HEK293 (cell line): ENCODE measurements around the gene AIFM3.

Experiments used
- CTCF ChIA-PET: fragments of 350-600 bp; formaldehyde crosslinking; extraction: SDS; loops from one replicate; lab custom pipeline; 2021; ENCODE audit warnings: antibody characterized with exemption; lab: Yijun Ruan, JAX
- POLR2A ChIA-PET: fragments of 300-600 bp; formaldehyde crosslinking; extraction: SDS; loops from one replicate; lab custom pipeline; 2020; ENCODE audit warnings: antibody characterized with exemption, inconsistent platforms; lab: Yijun Ruan, JAX
- H3K27ac ChIP-seq: fragments of 200-500 bp; sonication (Bioruptor generic); 2 replicates; pipeline ENCODE4 v1.5.1; 2014; ENCODE audit warnings: low read depth, low read length, control low read depth, inconsistent platforms; ENCODE audit errors: extremely low read depth
- H3K36me3 ChIP-seq, 2 experiments: fragments of 200-500 bp in 1 of 2; sonication (Bioruptor generic) in 1 of 2; 1 replicate in 1 of 2; 2 replicates in 1 of 2; pipeline ENCODE4 v1.5.1; 2014 to 2017; ENCODE audit warnings: inconsistent platforms in 2 of 2, low read length in 2 of 2; ENCODE audit not compliant: control insufficient read depth in 2 of 2, insufficient read depth in 1 of 2
- H3K4me1 ChIP-seq: fragments of 200-500 bp; sonication (Bioruptor generic); 2 replicates; pipeline ENCODE4 v1.5.1; 2014; ENCODE audit warnings: mild to moderate bottlenecking, low read length, inconsistent platforms; ENCODE audit not compliant: control insufficient read depth, insufficient read depth
- H3K4me3 ChIP-seq: 2 replicates; pipeline ENCODE4 v1.5.1; 2011; ENCODE audit warnings: low read depth, mild to moderate bottlenecking, control low read depth, low read length, moderate library complexity
- H3K9me3 ChIP-seq: fragments of 200-500 bp; sonication (Bioruptor generic); 2 replicates; pipeline ENCODE4 v1.5.1; 2014; ENCODE audit warnings: low read depth, low read length, inconsistent platforms; ENCODE audit not compliant: control insufficient read depth, insufficient read depth
- GFI1B ChIP-seq: fragments of 450-650 bp; formaldehyde crosslinking; IDR thresholded peaks from 2 replicates; pipeline ENCODE4 v1.5.1; 2016; ENCODE audit warnings: missing biosample characterization, missing genetic modification characterization
- MYNN ChIP-seq: fragments of 450-650 bp; formaldehyde crosslinking; IDR thresholded peaks from 2 replicates; pipeline ENCODE4 v1.5.1; 2016; ENCODE audit warnings: missing biosample characterization, missing genetic modification characterization, borderline replicate concordance
- MZF1 ChIP-seq: fragments of 450-650 bp; formaldehyde crosslinking; IDR thresholded peaks from 2 replicates; pipeline ENCODE4 v1.5.1; 2017; ENCODE audit warnings: missing biosample characterization, missing genetic modification characterization, borderline replicate concordance
- REST ChIP-seq: fragments of 450-650 bp; formaldehyde crosslinking; IDR thresholded peaks from 2 replicates; pipeline ENCODE4 v1.5.1; 2016; ENCODE audit warnings: missing biosample characterization, missing genetic modification characterization
- SP2 ChIP-seq: fragments of 450-650 bp; formaldehyde crosslinking; IDR thresholded peaks from 2 replicates; pipeline ENCODE4 v1.5.1; 2016; ENCODE audit warnings: missing biosample characterization, missing genetic modification characterization
- ZBTB48 ChIP-seq: fragments of 450-650 bp; formaldehyde crosslinking; IDR thresholded peaks from 2 replicates; pipeline ENCODE4 v1.5.1; 2016; ENCODE audit warnings: missing biosample characterization, missing genetic modification characterization
- ZBTB7A ChIP-seq: fragments of 450-650 bp; formaldehyde crosslinking; IDR thresholded peaks from 2 replicates; pipeline ENCODE4 v1.5.1; 2016; ENCODE audit warnings: low read depth, missing biosample characterization, missing genetic modification characterization
- ZFP69B ChIP-seq: fragments of 450-650 bp; formaldehyde crosslinking; IDR thresholded peaks from 2 replicates; pipeline ENCODE4 v1.5.1; 2016; ENCODE audit warnings: missing biosample characterization, missing genetic modification characterization
- ZIC2 ChIP-seq: fragments of 450-650 bp; formaldehyde crosslinking; IDR thresholded peaks from 2 replicates; pipeline ENCODE4 v1.5.1; 2016; ENCODE audit warnings: missing biosample characterization, missing genetic modification characterization
- ZNF121 ChIP-seq: fragments of 450-650 bp; formaldehyde crosslinking; IDR thresholded peaks from 2 replicates; pipeline ENCODE4 v1.5.1; 2016; ENCODE audit warnings: missing biosample characterization, missing genetic modification characterization
- ZNF16 ChIP-seq: fragments of 450-650 bp; formaldehyde crosslinking; IDR thresholded peaks from 2 replicates; pipeline ENCODE4 v1.5.1; 2016; ENCODE audit warnings: low read depth, missing biosample characterization, missing genetic modification characterization
- ZNF266 ChIP-seq: fragments of 450-650 bp; formaldehyde crosslinking; IDR thresholded peaks from 2 replicates; pipeline ENCODE4 v1.5.1; 2016; ENCODE audit warnings: missing biosample characterization, missing genetic modification characterization, low read depth
- ZNF324 ChIP-seq: fragments of 450-650 bp; formaldehyde crosslinking; IDR thresholded peaks from 2 replicates; pipeline ENCODE4 v1.5.1; 2016; ENCODE audit warnings: missing biosample characterization, missing genetic modification characterization
- ZNF341 ChIP-seq: fragments of 450-650 bp; formaldehyde crosslinking; IDR thresholded peaks from 2 replicates; pipeline ENCODE4; 2016; ENCODE audit warnings: low read depth, missing biosample characterization, missing genetic modification characterization
- ZNF350 ChIP-seq: fragments of 450-650 bp; formaldehyde crosslinking; IDR thresholded peaks from 2 replicates; pipeline ENCODE4 v1.5.0; 2017; ENCODE audit warnings: missing biosample characterization, mild to moderate bottlenecking, missing genetic modification characterization
- ZNF398 ChIP-seq: fragments of 450-650 bp; formaldehyde crosslinking; IDR thresholded peaks from 2 replicates; pipeline ENCODE4 v1.5.1; 2017; ENCODE audit warnings: missing biosample characterization, missing genetic modification characterization
- ZNF664 ChIP-seq: fragments of 450-650 bp; formaldehyde crosslinking; IDR thresholded peaks from 2 replicates; pipeline ENCODE4 v1.5.1; 2016; ENCODE audit warnings: missing biosample characterization, missing genetic modification characterization
- ZNF692 ChIP-seq: fragments of 450-650 bp; formaldehyde crosslinking; IDR thresholded peaks from 2 replicates; pipeline ENCODE4 v1.5.1; 2016; ENCODE audit warnings: missing biosample characterization, missing genetic modification characterization
- ZNF830 ChIP-seq: fragments of 450-650 bp; IDR thresholded peaks from 2 replicates; pipeline ENCODE4 v1.5.0; 2018; ENCODE audit warnings: missing biosample characterization, missing genetic modification characterization, low read depth, mild to moderate bottlenecking, moderate library complexity
- TF ChIP-seq, protein P1 (sequence below): fragments of 450-650 bp; formaldehyde crosslinking; IDR thresholded peaks from 2 replicates; pipeline ENCODE4; 2016; ENCODE audit warnings: missing biosample characterization, missing genetic modification characterization
- TF ChIP-seq, protein P2 (sequence below): fragments of 450-650 bp; formaldehyde crosslinking; IDR thresholded peaks from 2 replicates; pipeline ENCODE4 v1.5.1; 2016; ENCODE audit warnings: missing biosample characterization, missing genetic modification characterization
- TF ChIP-seq, protein P3 (sequence below): fragments of 450-650 bp; formaldehyde crosslinking; IDR thresholded peaks from 2 replicates; pipeline ENCODE4 v1.5.1; 2016; ENCODE audit warnings: missing biosample characterization, missing genetic modification characterization

The AIFM3 gene

DNA sequence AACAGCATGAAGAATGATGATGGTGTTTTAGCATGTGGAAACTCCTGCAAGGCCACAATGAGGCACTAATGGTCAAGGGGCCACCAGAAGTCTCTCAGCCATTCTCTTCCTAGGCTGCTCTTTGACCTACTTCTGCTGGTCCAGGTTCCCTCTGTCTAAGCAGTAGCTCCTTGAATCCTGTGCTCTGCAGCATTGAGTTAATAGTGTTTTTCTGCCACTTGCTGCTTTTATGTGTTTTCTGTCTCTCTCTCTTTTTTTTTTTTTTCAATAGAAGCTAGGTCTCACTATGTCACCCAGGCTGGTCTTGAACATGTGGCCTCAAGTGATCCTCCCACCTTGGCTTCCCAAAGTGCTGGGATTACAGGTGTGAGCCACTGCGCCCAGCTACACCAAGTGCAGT is 20.1 kb upstream of the AIFM3 start:
- Histone ChIP-seq H3K4me3 (no peak overlapping the region), H3K27ac (no peak overlapping the region), H3K9me3 (no peaks in the 10 kb centered on the region), H3K36me3 (peaks cover 5 to 57% of the 10 kb centered on the region in 2 experiments; a peak in 2 of 3 replicates), H3K4me1 (no peaks in the 10 kb centered on the region)
- POLR2A ChIA-PET: interaction anchor here (0.6 kb wide), 1 partner anchor 30 kb away, joined by 3 read pairs; no protein-coding TSS in a partner anchor
- CTCF ChIA-PET: interaction anchor here (1.2 kb wide), 1 partner anchor 9 kb away, joined by 3 read pairs; no protein-coding TSS in a partner anchor
- TF ChIP-seq ZIC2: no peak
- no peak for TF ChIP-seq ZNF16 (tag by site-specific recombination)
- no peak for TF ChIP-seq MYNN (tag by site-specific recombination)
- no peak for TF ChIP-seq ZBTB7A (tag by site-specific recombination)
- TF ChIP-seq ZNF350 (tag by site-specific recombination): no peak
- TF ChIP-seq, protein P1, sequence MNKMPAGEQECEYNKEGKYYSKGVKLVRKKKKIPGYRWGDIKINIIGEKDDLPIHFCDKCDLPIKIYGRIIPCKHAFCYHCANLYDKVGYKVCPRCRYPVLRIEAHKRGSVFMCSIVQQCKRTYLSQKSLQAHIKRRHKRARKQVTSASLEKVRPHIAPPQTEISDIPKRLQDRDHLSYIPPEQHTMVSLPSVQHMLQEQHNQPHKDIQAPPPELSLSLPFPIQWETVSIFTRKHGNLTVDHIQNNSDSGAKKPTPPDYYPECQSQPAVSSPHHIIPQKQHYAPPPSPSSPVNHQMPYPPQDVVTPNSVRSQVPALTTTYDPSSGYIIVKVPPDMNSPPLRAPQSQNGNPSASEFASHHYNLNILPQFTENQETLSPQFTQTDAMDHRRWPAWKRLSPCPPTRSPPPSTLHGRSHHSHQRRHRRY (tag by site-specific recombination): no peak
- TF ChIP-seq SP2 (tag by site-specific recombination): no peak
- TF ChIP-seq ZNF692: no peak
- no peak for TF ChIP-seq ZNF341 (tag by site-specific recombination)
- no peak for TF ChIP-seq GFI1B (tag by site-specific recombination)
- TF ChIP-seq, protein P2, sequence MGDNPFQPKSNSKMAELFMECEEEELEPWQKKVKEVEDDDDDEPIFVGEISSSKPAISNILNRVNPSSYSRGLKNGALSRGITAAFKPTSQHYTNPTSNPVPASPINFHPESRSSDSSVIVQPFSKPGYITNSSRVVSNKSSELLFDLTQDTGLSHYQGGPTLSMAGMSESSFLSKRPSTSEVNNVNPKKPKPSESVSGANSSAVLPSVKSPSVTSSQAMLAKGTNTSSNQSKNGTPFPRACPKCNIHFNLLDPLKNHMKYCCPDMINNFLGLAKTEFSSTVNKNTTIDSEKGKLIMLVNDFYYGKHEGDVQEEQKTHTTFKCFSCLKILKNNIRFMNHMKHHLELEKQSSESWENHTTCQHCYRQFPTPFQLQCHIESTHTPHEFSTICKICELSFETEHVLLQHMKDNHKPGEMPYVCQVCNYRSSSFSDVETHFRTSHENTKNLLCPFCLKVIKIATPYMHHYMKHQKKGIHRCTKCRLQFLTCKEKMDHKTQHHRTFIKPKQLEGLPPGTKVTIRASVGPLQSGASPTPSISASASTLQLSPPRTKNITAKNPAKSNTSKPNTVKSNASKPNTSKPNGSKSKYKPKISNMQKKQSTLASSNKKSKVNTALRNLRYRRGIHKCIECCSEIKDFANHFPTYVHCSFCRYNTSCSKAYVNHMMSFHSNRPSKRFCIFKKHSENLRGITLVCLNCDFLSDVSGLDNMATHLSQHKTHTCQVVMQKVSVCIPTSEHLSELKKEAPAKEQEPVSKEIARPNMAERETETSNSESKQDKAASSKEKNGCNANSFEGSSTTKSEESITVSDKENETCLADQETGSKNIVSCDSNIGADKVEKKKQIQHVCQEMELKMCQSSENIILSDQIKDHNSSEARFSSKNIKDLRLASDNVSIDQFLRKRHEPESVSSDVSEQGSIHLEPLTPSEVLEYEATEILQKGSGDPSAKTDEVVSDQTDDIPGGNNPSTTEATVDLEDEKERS (tag by site-specific recombination): no peak

DNA sequence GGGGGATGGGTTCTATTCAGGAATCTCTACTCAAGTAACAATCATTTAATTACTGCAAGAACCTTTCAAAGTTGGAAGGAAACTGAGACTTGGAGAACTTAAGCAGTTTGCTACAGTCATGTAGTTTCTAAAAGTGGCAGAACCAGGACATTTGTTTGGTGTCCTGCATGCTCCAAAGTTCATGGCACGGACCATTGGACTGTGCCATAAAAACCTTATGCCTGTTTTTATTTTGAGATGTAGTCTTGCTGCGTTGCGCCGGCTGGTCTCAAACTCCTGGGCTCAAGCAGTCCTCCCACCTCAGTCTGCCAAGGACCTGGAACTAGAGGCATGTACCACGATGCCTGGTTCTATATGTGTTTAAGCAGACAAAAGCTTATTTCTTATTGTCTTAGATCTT is 18.6 kb upstream of the AIFM3 start:
- Histone ChIP-seq H3K27ac (no peak overlapping the region), H3K4me1 (no peaks in the 10 kb centered on the region), H3K36me3 (peaks cover 5 to 69% of the 10 kb centered on the region in 2 experiments; a peak in 2 of 3 replicates), H3K4me3 (no peak overlapping the region), H3K9me3 (no peaks in the 10 kb centered on the region)
- TF ChIP-seq ZNF121 (no peak), REST (tag by site-specific recombination) (no peak), ZNF266 (tag by site-specific recombination) (no peak), ZNF830 (tag by site-specific recombination) (no peak), ZNF398 (tag by site-specific recombination) (no peak), ZBTB48 (tag by site-specific recombination) (no peak), ZFP69B (tag by site-specific recombination) (no peak), MZF1 (no peak), ZNF664 (tag by site-specific recombination) (no peak), ZNF324 (no peak)
- TF ChIP-seq, protein P3, sequence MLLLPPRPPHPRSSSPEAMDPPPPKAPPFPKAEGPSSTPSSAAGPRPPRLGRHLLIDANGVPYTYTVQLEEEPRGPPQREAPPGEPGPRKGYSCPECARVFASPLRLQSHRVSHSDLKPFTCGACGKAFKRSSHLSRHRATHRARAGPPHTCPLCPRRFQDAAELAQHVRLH: no peak
- ChIA-PET POLR2A (interaction anchor here (0.6 to 0.7 kb wide), 2 partner anchors 20 to 144 kb away, joined by 3 to 4 read pairs; no protein-coding TSS in a partner anchor), CTCF (interaction anchor here (0.6 kb wide), 3 partner anchors 8 to 208 kb away, joined by 3 to 5 read pairs (median 4); no protein-coding TSS in a partner anchor)
